ENCODE measurements around the gene RCBTB2.

RCBTB2 gene

GRCh38 chr13:48570216-48570828 lies 37.4 kb upstream of the RCBTB2 start:
- Histone ChIP-seq H3K4me1 (ENCODE audit: control extremely low read depth in 1 of 4, control insufficient read depth in 4 of 4, insufficient read depth in 4 of 4, low read length in 3 of 4) (peaks cover 18 to 73% (median 25%) of the 10 kb centered on the region in 4 experiments), H3K27ac (ENCODE audit: insufficient read depth in 1 of 2, low read depth in 1 of 2, low read length in 2 of 2, poor library complexity in 1 of 2, severe bottlenecking in 2 of 2) (no peak overlapping the region), H3K9me3 (ENCODE audit: control extremely low read depth in 1 of 5, control insufficient read depth in 4 of 5, insufficient read depth in 2 of 5, low read depth in 1 of 5, low read length in 4 of 5) (no peaks in the 10 kb centered on the region), H3K36me3 (ENCODE audit: control insufficient read depth in 4 of 4, insufficient read depth in 4 of 4, low read length in 3 of 4) (no peaks in the 10 kb centered on the region), H3K4me3 (ENCODE audit: control insufficient read depth in 1 of 7, extremely low read depth in 1 of 7, insufficient read depth in 4 of 7, low read depth in 2 of 7, low read length in 6 of 7) (no peak overlapping the region), H3K27me3 (replicated peaks in 2 of 5; ENCODE audit: control insufficient read depth in 4 of 5, insufficient read depth in 5 of 5, low read length in 4 of 5) (peaks cover 0 to 34% (median 21%) of the 10 kb centered on the region in 5 experiments)
- ChIA-PET CTCF (interaction anchor here (1.0 to 4.5 kb wide), 6 partner anchors 9 to 236 kb away, joined by 3 to 51 read pairs (median 3); no protein-coding TSS in a partner anchor), POLR2A (no interaction called here)
- 91% methylated on average over 5 of the region's 8 CpGs for WGBS (ENCODE audit: insufficient coverage)
- no peak for DNase-seq

DNA sequence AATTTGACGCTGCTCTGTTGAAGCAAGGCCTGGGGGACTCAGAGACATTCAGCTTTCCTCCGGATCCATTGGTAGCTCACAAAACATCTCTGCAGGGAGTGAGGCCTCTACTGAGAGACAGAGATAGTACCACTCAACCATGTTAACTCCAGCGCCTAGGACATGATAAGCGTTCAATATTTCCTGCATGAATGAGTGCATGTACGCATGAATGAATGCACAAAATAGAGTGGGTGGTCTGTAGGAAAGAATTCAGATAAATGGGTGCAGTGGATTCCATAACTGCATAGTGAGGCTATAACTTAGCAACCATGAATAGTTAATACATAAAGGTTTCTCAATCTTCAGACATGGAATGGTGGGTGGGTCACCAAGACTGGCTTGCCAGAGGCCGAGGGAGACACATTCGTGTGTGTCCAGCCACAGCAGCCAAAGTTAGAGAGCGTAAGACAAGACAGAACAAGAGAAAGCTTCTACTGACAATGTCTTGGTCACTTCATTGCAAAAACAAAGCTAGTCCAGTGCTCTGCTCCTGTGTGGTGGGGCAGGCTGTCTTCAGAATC lies 36.3 kb upstream of the RCBTB2 start:
- Histone ChIP-seq H3K9me3 (ENCODE audit: control extremely low read depth in 1 of 5, control insufficient read depth in 4 of 5, insufficient read depth in 2 of 5, low read depth in 1 of 5, low read length in 4 of 5) (no peaks in the 10 kb centered on the region), H3K36me3 (ENCODE audit: control insufficient read depth in 4 of 4, insufficient read depth in 4 of 4, low read length in 3 of 4) (no peaks in the 10 kb centered on the region), H3K27me3 (replicated peaks in 2 of 5; ENCODE audit: control insufficient read depth in 4 of 5, insufficient read depth in 5 of 5, low read length in 4 of 5) (peaks cover 0 to 46% (median 23%) of the 10 kb centered on the region in 5 experiments), H3K4me1 (ENCODE audit: control extremely low read depth in 1 of 4, control insufficient read depth in 4 of 4, insufficient read depth in 4 of 4, low read length in 3 of 4) (peaks cover 18 to 81% (median 23%) of the 10 kb centered on the region in 4 experiments), H3K27ac (ENCODE audit: insufficient read depth in 1 of 2, low read depth in 1 of 2, low read length in 2 of 2, poor library complexity in 1 of 2, severe bottlenecking in 2 of 2) (no peak overlapping the region), H3K4me3 (ENCODE audit: control insufficient read depth in 1 of 7, extremely low read depth in 1 of 7, insufficient read depth in 4 of 7, low read depth in 2 of 7, low read length in 6 of 7) (no peak overlapping the region)
- ChIA-PET POLR2A (no interaction called here), CTCF (interaction anchor here (1.0 to 4.5 kb wide), 5 partner anchors 10 to 442 kb away, joined by 3 to 51 read pairs (median 3); no protein-coding TSS in a partner anchor)
- 100% methylated on average over 7 of the region's 8 CpGs for WGBS (ENCODE audit: insufficient coverage)
- no peak for DNase-seq

DNA sequence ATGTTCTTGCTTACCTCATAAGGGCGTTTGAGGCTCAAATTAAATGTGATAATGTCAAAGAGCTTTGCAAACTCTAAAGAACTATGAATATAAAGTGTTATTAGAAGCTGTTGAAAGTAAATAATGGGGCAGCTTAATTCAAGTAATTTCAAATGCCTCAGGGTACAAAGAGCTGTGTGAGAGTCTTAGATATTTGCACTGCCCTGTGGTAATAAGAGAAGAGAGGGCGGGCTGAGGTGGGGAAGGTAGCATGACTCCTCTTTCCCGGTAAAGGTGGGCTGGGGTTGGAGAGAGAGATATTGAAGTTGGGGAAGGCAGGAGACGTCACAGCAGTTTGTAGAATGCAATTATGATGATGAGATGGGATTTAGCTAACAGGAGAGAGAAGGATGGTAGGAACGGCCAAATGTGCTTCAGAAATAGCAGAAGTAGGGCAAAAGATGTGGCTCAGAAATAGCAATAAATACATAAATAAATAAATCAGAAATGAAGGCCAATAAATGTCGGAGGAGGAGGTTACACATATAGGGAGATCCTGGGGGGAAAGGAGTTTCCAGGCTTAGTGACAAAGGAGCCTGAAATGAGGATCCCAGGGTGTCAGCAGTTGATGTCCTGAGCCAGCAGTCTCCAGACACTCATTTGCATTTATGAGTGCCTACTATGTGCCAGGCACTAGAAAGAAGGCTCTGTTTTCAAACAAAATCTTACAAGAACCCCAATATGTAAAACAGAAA lies 35.7 kb upstream of the RCBTB2 start:
- ChIA-PET POLR2A (interaction anchor here (0.6 to 1.2 kb wide), 2 partner anchors 10 to 148 kb away, joined by 3 to 5 read pairs; no protein-coding TSS in a partner anchor), CTCF (interaction anchor here (1.1 to 4.5 kb wide), 5 partner anchors 10 to 441 kb away, joined by 3 to 51 read pairs (median 3); no protein-coding TSS in a partner anchor)
- DNase-seq: no peak
- peaks cover 18 to 81% (median 23%) of the 10 kb centered on the region in 4 experiments for H3K4me1 ChIP-seq (ENCODE audit: control extremely low read depth in 1 of 4, control insufficient read depth in 4 of 4, insufficient read depth in 4 of 4, low read length in 3 of 4)
- no peaks in the 10 kb centered on the region for H3K36me3 ChIP-seq (ENCODE audit: control insufficient read depth in 4 of 4, insufficient read depth in 4 of 4, low read length in 3 of 4)
- no peak overlapping the region for H3K27ac ChIP-seq (ENCODE audit: insufficient read depth in 1 of 2, low read depth in 1 of 2, low read length in 2 of 2, poor library complexity in 1 of 2, severe bottlenecking in 2 of 2)
- no peak overlapping the region for H3K4me3 ChIP-seq (ENCODE audit: control insufficient read depth in 1 of 7, extremely low read depth in 1 of 7, insufficient read depth in 4 of 7, low read depth in 2 of 7, low read length in 6 of 7)
- H3K27me3 ChIP-seq (replicated peaks in 2 of 5; ENCODE audit: control insufficient read depth in 4 of 5, insufficient read depth in 5 of 5, low read length in 4 of 5): peaks cover 0 to 51% (median 23%) of the 10 kb centered on the region in 5 experiments
- WGBS (ENCODE audit: insufficient coverage): 100% methylated on average over 1 of the region's 6 CpGs
- no peaks in the 10 kb centered on the region for H3K9me3 ChIP-seq (ENCODE audit: control extremely low read depth in 1 of 5, control insufficient read depth in 4 of 5, insufficient read depth in 2 of 5, low read depth in 1 of 5, low read length in 4 of 5)

DNA sequence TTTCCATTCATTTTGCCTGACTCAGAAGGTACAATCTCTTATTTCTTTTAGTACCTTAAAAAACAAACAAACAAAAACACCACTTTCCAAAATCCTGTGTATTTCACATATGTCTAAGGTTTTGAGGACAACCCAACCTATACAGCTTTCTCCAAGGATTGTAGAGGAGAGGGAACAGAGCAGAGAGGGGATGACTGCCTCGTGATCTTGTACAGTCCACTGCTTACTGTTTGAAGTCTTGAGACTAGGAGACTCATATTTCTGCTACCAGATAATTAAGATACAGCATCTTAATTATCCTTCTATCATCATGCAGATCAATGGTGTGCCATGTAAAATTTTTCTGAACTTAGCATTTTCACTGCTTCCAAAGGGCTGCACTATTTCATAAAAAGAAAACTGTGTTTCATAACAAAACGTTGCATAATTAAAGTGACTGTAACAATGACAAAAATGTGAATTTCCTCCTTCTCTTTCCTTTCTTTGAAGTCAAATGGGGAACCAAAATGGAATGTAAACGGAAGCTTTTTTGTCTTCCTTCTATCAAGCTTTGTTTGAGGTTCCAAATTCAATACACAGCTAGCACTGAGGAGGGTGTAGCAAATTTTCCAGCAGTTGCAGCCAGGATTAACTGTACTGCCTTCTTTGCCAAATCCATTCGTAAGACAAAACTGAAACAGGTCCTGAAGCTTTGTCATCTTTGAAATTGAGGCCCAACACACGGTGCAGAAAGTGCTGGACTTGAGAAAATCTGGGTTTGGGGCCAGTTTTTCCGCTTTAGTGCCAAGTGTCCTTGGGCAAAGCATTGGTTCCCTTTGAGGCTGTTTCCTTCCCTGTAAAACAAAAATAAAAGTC lies 34.9 kb upstream of the RCBTB2 start:
- peak in 2 of 3 donors; percentile 40 to 48 for DNase-seq
- H3K4me3 ChIP-seq (ENCODE audit: control insufficient read depth in 1 of 7, extremely low read depth in 1 of 7, insufficient read depth in 4 of 7, low read depth in 2 of 7, low read length in 6 of 7): no peak overlapping the region
- H3K4me1 ChIP-seq (ENCODE audit: control extremely low read depth in 1 of 4, control insufficient read depth in 4 of 4, insufficient read depth in 4 of 4, low read length in 3 of 4): peaks cover 17 to 80% (median 21%) of the 10 kb centered on the region in 4 experiments
- 58% methylated on average over 4 of the region's 6 CpGs for WGBS (ENCODE audit: insufficient coverage)
- H3K27ac ChIP-seq (ENCODE audit: insufficient read depth in 1 of 2, low read depth in 1 of 2, low read length in 2 of 2, poor library complexity in 1 of 2, severe bottlenecking in 2 of 2): no peak overlapping the region
- ChIA-PET CTCF (interaction anchor here (0.7 to 4.5 kb wide), 4 partner anchors 11 to 74 kb away, joined by 3 to 51 read pairs (median 4); no protein-coding TSS in a partner anchor), POLR2A (interaction anchor here (0.6 to 1.2 kb wide), 2 partner anchors 11 to 147 kb away, joined by 3 to 5 read pairs; no protein-coding TSS in a partner anchor)
- H3K36me3 ChIP-seq (ENCODE audit: control insufficient read depth in 4 of 4, insufficient read depth in 4 of 4, low read length in 3 of 4): no peaks in the 10 kb centered on the region
- H3K27me3 ChIP-seq (replicated peaks in 2 of 5; ENCODE audit: control insufficient read depth in 4 of 5, insufficient read depth in 5 of 5, low read length in 4 of 5): peaks cover 0 to 54% (median 23%) of the 10 kb centered on the region in 5 experiments
- H3K9me3 ChIP-seq (ENCODE audit: control extremely low read depth in 1 of 5, control insufficient read depth in 4 of 5, insufficient read depth in 2 of 5, low read depth in 1 of 5, low read length in 4 of 5): no peaks in the 10 kb centered on the region

DNA sequence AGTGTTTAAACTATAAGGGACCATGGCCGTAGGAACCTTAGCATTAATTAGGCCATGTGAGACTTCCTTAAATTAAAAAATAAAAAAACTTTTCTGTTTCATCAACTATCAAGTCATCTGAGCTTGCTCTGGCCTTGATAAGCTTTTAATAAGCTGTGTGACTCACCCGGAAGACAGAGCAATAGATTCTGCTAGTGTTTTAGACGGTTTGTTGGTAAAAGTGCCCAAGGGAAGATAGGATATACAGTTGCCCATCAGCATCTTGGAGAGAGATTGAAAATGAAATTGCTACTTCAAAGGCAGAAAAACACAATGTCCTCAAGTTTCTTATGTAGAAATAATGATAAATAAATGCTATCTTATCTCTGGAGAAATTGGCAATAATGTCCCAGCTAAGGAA lies 31.2 kb upstream of the RCBTB2 start:
- Histone ChIP-seq H3K27ac (ENCODE audit: insufficient read depth in 1 of 2, low read depth in 1 of 2, low read length in 2 of 2, poor library complexity in 1 of 2, severe bottlenecking in 2 of 2) (no peak overlapping the region), H3K27me3 (replicated peaks in 2 of 5; ENCODE audit: control insufficient read depth in 4 of 5, insufficient read depth in 5 of 5, low read length in 4 of 5) (peaks cover 0 to 63% (median 25%) of the 10 kb centered on the region in 5 experiments), H3K9me3 (ENCODE audit: control extremely low read depth in 1 of 5, control insufficient read depth in 4 of 5, insufficient read depth in 2 of 5, low read depth in 1 of 5, low read length in 4 of 5) (no peaks in the 10 kb centered on the region), H3K4me1 (ENCODE audit: control extremely low read depth in 1 of 4, control insufficient read depth in 4 of 4, insufficient read depth in 4 of 4, low read length in 3 of 4) (peaks cover 11 to 73% (median 27%) of the 10 kb centered on the region in 4 experiments), H3K36me3 (ENCODE audit: control insufficient read depth in 4 of 4, insufficient read depth in 4 of 4, low read length in 3 of 4) (no peaks in the 10 kb centered on the region), H3K4me3 (ENCODE audit: control insufficient read depth in 1 of 7, extremely low read depth in 1 of 7, insufficient read depth in 4 of 7, low read depth in 2 of 7, low read length in 6 of 7) (no peak overlapping the region)
- 40% methylated on average over 1 of the region's 3 CpGs for WGBS (ENCODE audit: insufficient coverage)
- peak in 2 of 3 donors; percentile 47 to 67 for DNase-seq
- CTCF ChIA-PET: interaction anchor here (1.0 to 2.4 kb wide), 6 partner anchors 14 to 30 kb away, joined by 3 to 5 read pairs (median 4); no protein-coding TSS in a partner anchor
- POLR2A ChIA-PET: interaction anchor here (0.7 kb wide), 1 partner anchor 64 kb away, joined by 3 read pairs; no protein-coding TSS in a partner anchor

DNA sequence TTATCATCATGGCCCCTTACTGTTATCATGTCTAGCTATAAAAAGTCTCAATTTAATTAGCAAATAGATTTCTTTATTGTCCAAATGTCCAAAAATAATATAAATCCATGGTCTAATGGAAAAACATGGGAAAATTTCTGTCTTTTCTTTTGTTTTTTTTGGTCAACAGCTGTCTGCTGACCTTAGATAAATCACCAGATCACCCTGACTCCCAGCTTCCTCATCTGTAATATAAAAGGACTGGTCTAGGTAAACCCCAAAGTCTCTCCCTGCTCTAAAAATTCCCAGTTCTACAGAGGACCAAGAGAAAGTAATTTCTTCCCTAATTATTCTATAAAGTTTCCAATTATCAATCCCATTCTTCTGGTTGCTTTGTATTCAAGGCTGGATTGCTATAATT lies 30.7 kb upstream of the RCBTB2 start:
- ChIA-PET POLR2A (interaction anchor here (0.7 kb wide), 1 partner anchor 63 kb away, joined by 3 read pairs; no protein-coding TSS in a partner anchor), CTCF (interaction anchor here (1.0 to 2.4 kb wide), 5 partner anchors 14 to 30 kb away, joined by 3 to 5 read pairs (median 4); no protein-coding TSS in a partner anchor)
- peaks cover 11 to 68% (median 25%) of the 10 kb centered on the region in 4 experiments for H3K4me1 ChIP-seq (ENCODE audit: control extremely low read depth in 1 of 4, control insufficient read depth in 4 of 4, insufficient read depth in 4 of 4, low read length in 3 of 4)
- DNase-seq: no peak
- peaks cover 0 to 1% (median 0%) of the 10 kb centered on the region in 5 experiments for H3K9me3 ChIP-seq (ENCODE audit: control extremely low read depth in 1 of 5, control insufficient read depth in 4 of 5, insufficient read depth in 2 of 5, low read depth in 1 of 5, low read length in 4 of 5)
- no peak overlapping the region for H3K27ac ChIP-seq (ENCODE audit: insufficient read depth in 1 of 2, low read depth in 1 of 2, low read length in 2 of 2, poor library complexity in 1 of 2, severe bottlenecking in 2 of 2)
- peaks cover 0 to 60% (median 25%) of the 10 kb centered on the region in 5 experiments for H3K27me3 ChIP-seq (replicated peaks in 2 of 5; ENCODE audit: control insufficient read depth in 4 of 5, insufficient read depth in 5 of 5, low read length in 4 of 5)
- no peak overlapping the region for H3K4me3 ChIP-seq (ENCODE audit: control insufficient read depth in 1 of 7, extremely low read depth in 1 of 7, insufficient read depth in 4 of 7, low read depth in 2 of 7, low read length in 6 of 7)
- no peaks in the 10 kb centered on the region for H3K36me3 ChIP-seq (ENCODE audit: control insufficient read depth in 4 of 4, insufficient read depth in 4 of 4, low read length in 3 of 4)

All from common myeloid progenitor, CD34-positive (primary cell).